NCI-H774 (cell line): ENCODE data around the gene KCNK5.

Experiments
- DNase-seq: peaks from one replicate; lab custom pipeline; 2025; lab: John Stamatoyannopoulos, UW

KCNK5 gene

GRCh38 chr6:39240155-39240757 lies 11.0 kb upstream of the KCNK5 start:
- no peak for DNase-seq

GRCh38 chr6:39239527-39240154 lies 10.4 kb upstream of the KCNK5 start:
- no peak for DNase-seq

GRCh38 chr6:39236742-39237141 lies 7.5 kb upstream of the KCNK5 start:
- no peak for DNase-seq

GRCh38 chr6:39233333-39233732 lies 4.1 kb upstream of the KCNK5 start:
- DNase-seq, result no peak

- DNase-seq, result no peak
Measured at GRCh38 chr6:39231521-39232243, 2.4 kb upstream of the KCNK5 start.

- no peak for DNase-seq
Measured at GRCh38 chr6:39230654-39231035, 1.4 kb upstream of the KCNK5 start.

- no peak for DNase-seq
Measured at GRCh38 chr6:39228111-39228971, 934 bp downstream of the KCNK5 start.

GRCh38 chr6:39227476-39227875 lies 1.8 kb downstream of the KCNK5 start:
- no peak for DNase-seq

- no peak for DNase-seq
Measured at GRCh38 chr6:39226639-39227329, 2.5 kb downstream of the KCNK5 start.

GRCh38 chr6:39225946-39226437 lies 3.3 kb downstream of the KCNK5 start:
- no peak for DNase-seq

GRCh38 chr6:39225543-39225942 lies 3.7 kb downstream of the KCNK5 start:
- no peak for DNase-seq

- DNase-seq, result no peak
Measured at GRCh38 chr6:39224523-39225182, 4.6 kb downstream of the KCNK5 start.

- no peak for DNase-seq
Measured at GRCh38 chr6:39224011-39224410, 5.3 kb downstream of the KCNK5 start.

- DNase-seq, result no peak
Measured at GRCh38 chr6:39223555-39223954, 5.7 kb downstream of the KCNK5 start.

- DNase-seq, result no peak
Measured at GRCh38 chr6:39223061-39223460, 6.2 kb downstream of the KCNK5 start.

- DNase-seq, result no peak
Measured at GRCh38 chr6:39221779-39222641, 7.3 kb downstream of the KCNK5 start.

- DNase-seq, result no peak
Measured at GRCh38 chr6:39221115-39221514, 8.2 kb downstream of the KCNK5 start.

GRCh38 chr6:39218868-39219567 lies 10.3 kb downstream of the KCNK5 start:
- no peak for DNase-seq

GRCh38 chr6:39217177-39217864 lies 12.0 kb downstream of the KCNK5 start:
- DNase-seq, result no peak
